GM15510 (cell line): ENCODE measurements around the gene AHSG.

Source experiments
- POLR2A ChIP-seq: IDR thresholded peaks from 3 replicates; pipeline ENCODE4 v1.6.1; 2011; ENCODE audit warnings: borderline replicate concordance; ENCODE audit not compliant: insufficient read length; ENCODE audit errors: extremely low read depth

AHSG gene, protein sequence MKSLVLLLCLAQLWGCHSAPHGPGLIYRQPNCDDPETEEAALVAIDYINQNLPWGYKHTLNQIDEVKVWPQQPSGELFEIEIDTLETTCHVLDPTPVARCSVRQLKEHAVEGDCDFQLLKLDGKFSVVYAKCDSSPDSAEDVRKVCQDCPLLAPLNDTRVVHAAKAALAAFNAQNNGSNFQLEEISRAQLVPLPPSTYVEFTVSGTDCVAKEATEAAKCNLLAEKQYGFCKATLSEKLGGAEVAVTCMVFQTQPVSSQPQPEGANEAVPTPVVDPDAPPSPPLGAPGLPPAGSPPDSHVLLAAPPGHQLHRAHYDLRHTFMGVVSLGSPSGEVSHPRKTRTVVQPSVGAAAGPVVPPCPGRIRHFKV

DNA sequence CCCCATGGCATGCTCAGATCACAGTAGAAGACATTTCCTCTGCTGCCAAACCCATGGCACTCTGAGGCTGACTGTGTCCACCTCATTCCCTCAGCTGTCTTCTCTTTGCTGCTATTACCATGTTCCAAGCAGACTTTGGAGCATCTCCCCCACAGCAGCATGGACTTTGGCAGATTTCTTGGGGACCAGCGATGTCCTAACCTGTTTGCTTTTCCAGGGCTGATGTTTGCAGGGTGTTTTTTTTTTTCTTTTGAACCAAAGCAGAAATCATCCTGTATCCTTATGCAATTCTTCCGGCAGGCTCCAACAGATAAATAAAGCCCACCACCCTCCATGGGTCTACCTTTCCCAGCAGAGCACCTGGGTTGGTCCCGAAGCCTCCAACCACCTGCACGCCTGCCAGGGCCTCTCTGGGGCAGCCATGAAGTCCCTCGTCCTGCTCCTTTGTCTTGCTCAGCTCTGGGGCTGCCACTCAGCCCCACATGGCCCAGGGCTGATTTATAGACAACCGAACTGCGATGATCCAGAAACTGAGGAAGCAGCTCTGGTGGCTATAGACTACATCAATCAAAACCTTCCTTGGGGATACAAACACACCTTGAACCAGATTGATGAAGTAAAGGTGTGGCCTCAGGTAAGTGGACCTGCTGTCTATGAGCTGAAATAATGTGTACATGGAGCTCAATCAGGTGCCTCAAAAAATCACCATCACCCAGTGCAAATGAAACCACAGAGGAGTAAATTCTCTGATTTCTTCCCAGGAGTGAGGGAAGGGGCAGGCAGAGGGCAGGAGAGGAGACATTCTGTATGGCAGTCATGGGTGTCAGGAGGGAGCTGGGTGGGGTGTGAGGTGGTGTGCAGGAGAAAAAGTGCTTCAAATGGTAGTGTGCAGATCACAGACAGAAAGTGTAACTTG, at the start of gene AHSG:
Gene AHSG (plus strand): TSS at position 340 of the 916 bp plus-strand sequence. CDS start 82 bp downstream, at position 422.
- TF ChIP-seq POLR2A: no peak

DNA sequence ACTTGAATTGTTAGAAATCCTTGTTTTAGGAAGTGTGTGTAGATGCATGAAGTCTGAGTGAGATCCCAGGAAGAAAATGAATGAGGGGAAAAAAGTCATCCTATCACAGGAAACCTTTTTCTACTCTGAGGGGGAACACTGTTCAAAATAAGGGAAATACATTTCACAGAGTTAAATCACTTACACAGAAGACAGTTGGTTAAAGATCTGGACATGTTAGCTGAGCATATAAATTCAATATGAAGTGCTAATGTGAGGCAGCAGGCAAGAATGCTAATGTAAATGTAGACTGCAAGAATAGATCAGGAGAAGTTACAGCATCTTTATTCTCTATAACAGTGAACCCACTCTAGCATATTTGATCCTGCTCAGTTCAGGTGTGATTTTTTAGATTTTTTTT, 48.3 kb upstream of the AHSG start:
- TF ChIP-seq POLR2A: no peak

DNA sequence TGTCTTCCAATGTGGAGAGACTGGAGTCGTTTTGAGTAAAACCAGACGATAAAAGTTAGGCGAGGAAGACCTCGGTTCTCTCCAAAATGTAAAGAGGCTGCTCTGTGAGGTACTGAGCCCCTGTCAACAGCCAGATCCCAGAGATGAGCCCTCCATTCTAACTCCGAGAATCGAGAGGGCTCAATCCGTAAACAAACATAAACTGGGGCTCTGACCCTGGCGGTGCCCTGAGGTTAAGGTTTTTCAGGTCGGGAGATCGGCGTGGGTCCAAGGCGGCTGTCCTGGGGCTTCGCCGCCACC, 46.1 kb upstream of the AHSG start:
- no peak for TF ChIP-seq POLR2A

DNA sequence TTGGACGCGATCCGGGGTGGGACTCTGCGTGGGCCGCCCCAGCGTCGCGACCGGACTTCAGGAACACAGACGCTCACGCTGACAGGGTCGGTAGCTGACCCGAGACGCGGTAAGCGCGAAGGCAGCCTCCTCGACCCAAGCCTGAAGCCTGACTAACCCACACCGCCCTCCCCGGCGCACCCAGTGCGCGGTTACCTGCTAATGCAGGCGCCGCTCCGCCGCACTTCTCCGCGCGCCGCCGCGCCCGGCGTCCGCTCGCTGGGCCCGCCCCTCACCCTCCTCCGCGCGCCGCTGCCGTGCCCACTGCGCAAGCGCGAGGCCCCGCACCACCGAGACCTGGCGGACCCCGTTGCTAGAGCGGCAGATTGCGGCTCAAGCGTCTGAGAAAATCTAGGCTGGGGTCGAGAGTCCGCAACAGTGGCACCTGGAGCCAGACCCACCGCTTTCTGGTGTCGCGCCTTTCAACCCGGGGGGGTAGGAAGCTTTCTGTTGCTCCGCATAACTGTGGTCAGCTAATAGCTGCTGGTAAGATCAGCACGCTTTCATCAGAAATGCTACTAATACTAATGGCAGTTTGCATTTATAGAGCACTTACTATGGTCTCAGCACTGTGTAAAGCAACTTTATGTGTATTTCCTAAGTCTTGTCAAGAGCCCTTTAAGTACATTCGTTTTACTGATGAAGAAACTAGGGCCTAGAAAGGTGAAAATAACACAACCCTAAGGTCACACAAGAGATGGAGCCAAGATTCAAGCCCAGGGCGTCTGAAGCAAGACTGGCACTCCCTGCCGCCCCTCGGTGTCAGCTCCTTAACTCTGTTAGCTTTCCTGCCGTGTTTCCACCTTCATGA, 45.6 kb upstream of the AHSG start, which contains the start of gene TBCCD1:
Gene TBCCD1 (minus strand): TSS at position 268 of the 850 bp plus-strand sequence. CDS start 3,010 bp downstream, outside the sequence.
- peak; percentile 98 for TF ChIP-seq POLR2A

DNA sequence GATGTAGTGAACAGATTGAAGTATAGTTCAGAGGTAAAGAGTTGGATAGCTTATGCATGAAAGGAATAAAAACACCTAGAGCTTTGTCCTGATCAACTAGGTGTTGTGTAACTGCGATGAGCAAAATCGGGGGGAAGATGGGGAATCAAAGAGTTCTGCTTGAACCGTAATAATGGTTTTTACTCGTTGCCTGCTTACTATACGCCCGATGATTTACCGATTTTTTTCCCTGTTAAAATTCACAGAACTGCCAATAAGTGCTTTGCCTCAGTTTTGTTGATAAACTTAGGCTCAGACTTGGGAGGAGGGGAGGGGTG, 43.1 kb upstream of the AHSG start:
- no peak for TF ChIP-seq POLR2A

DNA sequence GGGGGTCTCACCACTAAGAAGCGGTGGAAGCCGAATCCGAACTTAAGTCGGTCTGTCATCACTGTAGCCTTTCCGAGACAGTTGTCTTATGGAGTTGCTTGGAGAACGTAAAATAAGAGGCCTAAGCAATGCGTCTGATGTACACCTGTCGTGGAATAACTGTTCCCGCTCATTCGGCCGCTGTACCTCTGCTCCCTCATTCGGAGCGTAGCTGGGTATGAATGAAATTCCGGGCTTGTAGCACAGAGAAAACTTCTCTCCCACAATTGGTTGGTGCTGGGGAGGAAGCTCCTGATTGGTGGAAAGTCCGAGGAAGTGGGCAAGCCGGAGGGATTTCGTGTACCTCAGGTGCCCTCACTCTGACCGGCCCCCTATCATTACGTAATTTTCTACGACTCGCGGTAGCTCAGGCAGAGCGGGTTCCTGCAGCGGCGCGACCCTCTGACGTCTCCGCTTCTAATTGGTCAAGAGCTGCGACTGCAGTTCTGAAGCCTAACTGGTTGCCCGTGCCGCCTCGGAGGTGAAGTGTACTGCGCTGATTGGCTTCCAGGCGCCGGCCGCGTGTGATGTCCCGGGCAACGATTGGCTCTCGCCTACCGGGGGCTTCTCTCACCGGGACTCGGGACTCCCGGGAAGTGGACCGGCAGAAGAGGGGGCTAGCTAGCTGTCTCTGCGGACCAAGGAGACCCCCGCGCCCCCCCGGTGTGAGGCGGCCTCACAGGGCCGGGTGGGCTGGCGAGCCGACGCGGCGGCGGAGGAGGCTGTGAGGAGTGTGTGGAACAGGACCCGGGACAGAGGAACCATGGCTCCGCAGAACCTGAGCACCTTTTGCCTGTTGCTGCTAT, 42.5 kb upstream of the AHSG start, which contains the start of gene DNAJB11:
Gene DNAJB11 (plus strand): TSS at position 625 of the 845 bp plus-strand sequence. CDS start 178 bp downstream, at position 803.
- peak; percentile 84 for TF ChIP-seq POLR2A

DNA sequence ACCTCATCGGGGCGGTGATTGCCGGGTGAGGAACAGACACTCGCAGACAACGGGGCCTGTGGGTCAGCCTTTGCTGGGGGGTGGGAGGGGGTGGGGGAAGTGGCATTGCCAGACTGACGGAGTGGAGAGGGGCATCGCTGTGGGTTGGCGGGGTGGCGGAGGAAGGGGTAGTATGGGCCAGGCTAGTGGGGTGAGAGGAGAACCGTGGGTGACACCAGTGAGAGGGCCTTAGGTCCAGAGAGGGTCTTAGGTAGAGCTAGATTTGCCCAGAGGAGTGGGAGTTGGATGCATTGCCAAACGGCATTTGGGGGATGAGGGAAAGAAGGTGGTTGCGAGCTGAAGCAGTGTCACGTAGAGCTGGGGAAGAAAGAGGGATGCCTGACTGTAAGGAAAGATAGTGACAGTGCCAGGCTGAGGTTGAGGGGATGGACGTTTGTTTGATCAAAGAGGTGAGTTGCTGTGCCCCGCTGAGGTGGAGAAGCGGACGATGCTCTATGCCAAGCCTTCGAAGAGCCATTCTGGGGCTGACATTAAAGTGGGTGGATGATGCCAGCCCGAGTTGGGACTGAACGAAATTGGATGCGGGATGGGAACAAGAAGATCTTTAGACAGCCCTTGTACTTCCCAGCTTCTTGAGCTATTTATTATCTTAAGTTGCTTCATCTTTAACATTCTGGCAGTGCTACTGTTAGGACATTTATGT, 41.8 kb upstream of the AHSG start:
- TF ChIP-seq POLR2A: no peak

DNA sequence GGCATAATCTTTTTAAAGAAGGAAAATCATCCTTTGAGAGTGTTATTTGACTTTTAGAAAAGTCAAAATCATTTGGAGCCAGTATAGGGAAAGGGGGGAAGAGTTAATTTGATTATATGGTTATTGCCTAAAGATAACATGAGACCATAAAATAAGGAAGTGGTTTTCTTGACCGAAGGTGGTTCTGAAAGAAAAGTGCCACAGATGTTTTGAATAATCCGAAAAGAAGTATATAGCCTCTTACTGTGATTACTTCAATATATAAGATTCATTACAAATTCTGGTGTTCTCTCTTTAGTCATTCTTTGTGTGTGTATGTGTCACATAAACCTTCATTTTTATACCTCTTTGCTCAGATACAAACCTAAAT, 41.2 kb upstream of the AHSG start:
- TF ChIP-seq POLR2A: no peak

DNA sequence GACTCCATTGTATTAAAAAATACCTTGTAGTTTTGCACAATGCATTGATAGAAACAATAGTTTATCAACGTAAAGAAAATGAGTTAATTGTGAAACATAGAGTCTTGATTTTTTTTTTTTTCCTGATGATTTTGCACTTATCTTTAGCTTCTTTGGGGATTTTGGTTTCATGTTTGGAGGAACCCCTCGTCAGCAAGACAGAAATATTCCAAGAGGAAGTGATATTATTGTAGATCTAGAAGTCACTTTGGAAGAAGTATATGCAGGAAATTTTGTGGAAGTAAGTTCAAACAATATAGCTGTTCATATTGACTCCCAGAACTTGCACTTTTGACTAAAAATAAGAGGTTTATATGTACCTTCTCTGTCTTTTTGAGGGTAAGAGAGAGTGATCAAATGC, 35.3 kb upstream of the AHSG start:
- no peak for TF ChIP-seq POLR2A

DNA sequence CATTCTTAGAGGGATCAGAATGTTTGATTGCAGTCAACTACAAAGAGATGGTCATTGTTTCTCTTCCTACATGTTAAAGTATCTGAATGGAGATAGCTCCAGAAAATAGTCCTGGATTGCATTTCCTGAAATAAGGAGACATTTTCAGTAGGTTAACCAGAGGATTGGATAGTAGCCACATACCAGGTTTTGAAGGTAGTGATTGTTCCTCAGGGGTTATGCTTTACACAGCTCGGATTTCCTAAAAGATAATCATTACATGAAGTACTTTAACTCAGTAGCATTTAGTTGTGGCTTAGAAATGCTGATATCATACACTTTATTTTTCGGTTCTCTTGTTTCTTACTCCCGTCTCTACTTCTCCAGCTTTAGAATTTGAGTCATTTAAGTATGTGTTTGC, 32.1 kb upstream of the AHSG start:
- no peak for TF ChIP-seq POLR2A

DNA sequence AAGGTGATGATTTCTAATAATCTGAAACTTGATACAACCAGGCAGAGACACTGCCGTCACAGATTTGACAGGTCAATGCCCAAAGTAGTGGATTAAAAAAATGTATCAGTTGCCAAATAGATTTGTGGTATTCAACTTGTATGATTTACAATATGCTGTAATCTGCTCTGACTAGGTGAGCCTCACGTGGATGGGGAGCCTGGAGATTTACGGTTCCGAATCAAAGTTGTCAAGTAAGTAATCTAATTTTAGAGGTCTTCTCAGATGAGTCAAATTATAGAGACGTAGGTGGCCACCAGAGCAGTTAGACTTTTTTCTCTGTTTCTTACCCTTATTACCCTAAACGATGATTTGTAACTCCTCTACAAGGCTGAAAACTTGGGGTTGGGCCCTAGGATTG, 30.3 kb upstream of the AHSG start:
- no peak for TF ChIP-seq POLR2A

DNA sequence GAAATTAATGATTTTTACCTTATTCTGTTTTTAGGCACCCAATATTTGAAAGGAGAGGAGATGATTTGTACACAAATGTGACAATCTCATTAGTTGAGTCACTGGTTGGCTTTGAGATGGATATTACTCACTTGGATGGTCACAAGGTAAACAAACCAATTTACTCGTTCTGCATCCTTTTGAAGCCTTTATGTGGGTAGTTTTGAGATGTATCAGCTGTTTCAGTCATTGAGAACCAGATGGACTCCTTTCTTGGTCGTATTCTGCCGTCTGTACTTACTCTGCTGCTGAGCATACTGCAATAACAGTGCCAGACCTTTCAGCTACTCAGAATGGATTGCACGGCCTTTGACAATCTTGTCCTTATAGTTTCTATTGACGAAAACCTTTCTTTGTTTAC, 29.0 kb upstream of the AHSG start:
- TF ChIP-seq POLR2A: no peak

DNA sequence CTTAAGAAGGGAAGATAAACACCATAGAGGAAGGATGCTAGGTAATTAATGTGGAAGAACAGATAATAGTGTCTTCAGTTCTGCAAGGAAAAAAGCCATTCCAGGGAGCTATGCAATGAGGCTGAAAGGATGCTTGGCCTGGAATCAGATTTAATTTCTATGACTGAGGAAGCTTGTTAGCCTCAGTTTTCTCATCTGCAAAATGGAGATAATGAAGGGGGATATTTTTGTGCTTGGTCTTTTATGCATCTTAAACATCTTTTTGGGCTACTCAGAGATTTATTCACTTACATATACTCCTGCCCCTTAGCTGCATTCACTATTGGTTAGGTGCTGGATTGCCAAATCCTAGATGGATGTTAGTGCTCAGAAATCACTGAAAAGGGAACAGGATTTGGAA, 25.7 kb upstream of the AHSG start:
- TF ChIP-seq POLR2A: no peak

DNA sequence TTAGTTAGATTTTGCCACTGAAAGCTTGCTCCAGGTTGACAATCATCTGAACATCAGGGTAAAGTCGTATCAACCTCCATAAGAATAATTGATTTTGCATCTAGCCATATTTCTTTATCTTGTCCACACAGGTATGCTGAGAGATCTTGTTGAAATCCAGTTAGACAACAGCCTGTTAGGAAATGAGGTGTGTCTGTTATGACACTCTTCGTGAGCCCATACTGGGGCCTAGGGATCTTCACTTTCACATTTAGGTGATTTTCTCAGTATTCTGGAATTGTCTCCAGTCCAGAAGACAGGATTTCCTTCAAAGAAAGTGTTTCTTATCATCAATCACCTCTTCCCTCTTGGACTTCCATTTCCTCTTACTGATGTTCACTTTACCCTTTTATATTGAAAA, 24.2 kb upstream of the AHSG start:
- no peak for TF ChIP-seq POLR2A

DNA sequence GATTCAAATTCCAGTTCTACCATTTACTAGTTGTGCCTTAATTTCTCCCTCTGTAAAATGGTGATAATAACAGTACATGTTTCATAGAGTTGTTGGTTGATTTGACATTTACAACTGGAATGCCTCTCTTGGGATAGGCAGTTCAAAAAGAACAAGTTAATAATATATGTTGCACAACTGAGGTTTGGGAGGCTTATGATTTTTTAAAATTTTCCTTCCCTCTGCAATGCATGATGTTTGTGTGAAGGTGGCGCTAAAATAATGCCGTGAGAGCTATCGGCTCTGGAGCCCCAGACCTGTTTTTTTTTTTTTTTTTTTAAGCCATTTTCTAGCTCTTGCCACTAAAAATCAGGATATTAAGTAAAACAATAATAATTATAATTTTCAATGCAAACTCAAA, 23.7 kb upstream of the AHSG start:
- no peak for TF ChIP-seq POLR2A
